SU-DHL-6 (cell line): Measurements from ENCODE around the gene DPEP1.

Experiments
- CTCF ChIP-seq: fragments of 200-600 bp; sonication (generic); IDR thresholded peaks from one replicate; pipeline ENCODE4 v1.5.1; 2017; ENCODE audit warnings: antibody characterized with exemption, mild to moderate bottlenecking, low read length, moderate library complexity; ENCODE audit not compliant: insufficient read depth, poor library complexity, severe bottlenecking
- EZH2phosphoT487 ChIP-seq: fragments of 200-600 bp; sonication (generic), shearing (Covaris generic); conservative IDR thresholded peaks from 2 replicates; pipeline ENCODE4 v1.6.1; 2018; ENCODE audit warnings: mild to moderate bottlenecking, antibody characterized with exemption, low read length, moderate library complexity, mixed read lengths

GRCh38 chr16:89610108-89610453, 3.4 kb upstream of the DPEP1 start:
- no peak for TF ChIP-seq CTCF
- no peak for TF ChIP-seq EZH2phosphoT487
